Measurements from ENCODE around the gene C1orf50. TPM values are rescaled to one million over a fixed set of nuclear protein-coding genes. Genes with fewer than 3 reads are reported as not detected.

The C1orf50 gene
- total RNA-seq, 1 experiment from 2014 or later = 3.4 TPM

- H3K4me2 ChIP-seq (ENCODE audit: low read length) = no peak overlapping the region
- H3K36me3 ChIP-seq (ENCODE audit: low read depth, low read length) = no peaks in the 10 kb centered on the region
- DNase-seq (peak; percentile 43), ATAC-seq (peak; percentile 64)
- no TSS peak for BruUV-seq (replicated peaks)
- no peak overlapping the region for H3K27ac ChIP-seq (ENCODE audit: low read length)
- no peaks in the 10 kb centered on the region for H3K27me3 ChIP-seq (ENCODE audit: low read length)
- no peak overlapping the region for H2AFZ ChIP-seq (ENCODE audit: low read length)
- H3K9me2 ChIP-seq (replicated peaks; ENCODE audit: low read length) = no peaks in the 10 kb centered on the region
- POLR2A ChIA-PET (ENCODE audit: unreplicated experiment) = no interaction called here
- TF ChIP-seq CTCF (conservative IDR thresholded peaks at IDR 0.05; ENCODE audit: low read depth, low read length) (peak; percentile 35; the same call in 1 of the 2 replicates), EZH2 (IDR thresholded peaks at IDR 0.05; ENCODE audit: low read length, unreplicated experiment) (no peak)
- CTCF ChIA-PET = no interaction called here
- H3K4me3 ChIP-seq (ENCODE audit: low read length) = no peak overlapping the region
- H3K79me2 ChIP-seq (ENCODE audit: low read length) = no peaks in the 10 kb centered on the region
- H3K9ac ChIP-seq (ENCODE audit: low read length) = no peak overlapping the region
- no peaks in the 10 kb centered on the region for H3K4me1 ChIP-seq (ENCODE audit: insufficient read depth, low read length)
- intact Hi-C loops (cut with micrococcal nuclease) = no loop called here
- H3K9me3 ChIP-seq (ENCODE audit: low read length) = no peaks in the 10 kb centered on the region
- no peaks in the 10 kb centered on the region for H4K20me1 ChIP-seq (ENCODE audit: low read length)
- no peaks in the 10 kb centered on the region for H3F3A ChIP-seq (ENCODE audit: low read length, unreplicated experiment)
Observed at GRCh38 chr1:42736152-42736551, 30.9 kb upstream of the C1orf50 start.

- Histone ChIP-seq H3K36me3 (ENCODE audit: low read depth, low read length) (no peaks in the 10 kb centered on the region), H3K4me2 (ENCODE audit: low read length) (no peak overlapping the region), H3K27me3 (ENCODE audit: low read length) (no peaks in the 10 kb centered on the region), H3K79me2 (ENCODE audit: low read length) (no peaks in the 10 kb centered on the region), H3K4me3 (ENCODE audit: low read length) (no peak overlapping the region), H3K27ac (ENCODE audit: low read length) (no peak overlapping the region), H3K4me1 (ENCODE audit: insufficient read depth, low read length) (no peaks in the 10 kb centered on the region), H2AFZ (ENCODE audit: low read length) (no peak overlapping the region), H3K9ac (ENCODE audit: low read length) (no peak overlapping the region), H4K20me1 (ENCODE audit: low read length) (no peaks in the 10 kb centered on the region), H3F3A (ENCODE audit: low read length, unreplicated experiment) (no peaks in the 10 kb centered on the region), H3K9me2 (replicated peaks; ENCODE audit: low read length) (no peaks in the 10 kb centered on the region), H3K9me3 (ENCODE audit: low read length) (no peaks in the 10 kb centered on the region)
- ATAC-seq (no peak), DNase-seq (no peak)
- TF ChIP-seq CTCF (conservative IDR thresholded peaks at IDR 0.05; ENCODE audit: low read depth, low read length) (no peak), EZH2 (IDR thresholded peaks at IDR 0.05; ENCODE audit: low read length, unreplicated experiment) (no peak), EZH2phosphoT487 (IDR thresholded peaks at IDR 0.05; ENCODE audit: borderline replicate concordance, low read length) (no peak)
- intact Hi-C loops (cut with micrococcal nuclease) = no loop called here
- POLR2A ChIA-PET (ENCODE audit: unreplicated experiment) = interaction anchor here (0.7 kb wide), 1 partner anchor 54 kb away, joined by 3 read pairs; the partner anchor contains the start of gene YBX1
- CTCF ChIA-PET = no interaction called here
- no TSS peak for BruUV-seq (replicated peaks)
Observed at GRCh38 chr1:42736571-42737200, 30.4 kb upstream of the C1orf50 start.

GRCh38 chr1:42737257-42737656 lies 29.8 kb upstream of the C1orf50 start:
- no peaks in the 10 kb centered on the region for H3K9me3 ChIP-seq (ENCODE audit: low read length)
- ATAC-seq = peak; percentile 47
- H3K36me3 ChIP-seq (ENCODE audit: low read depth, low read length) = no peaks in the 10 kb centered on the region
- no peaks in the 10 kb centered on the region for H4K20me1 ChIP-seq (ENCODE audit: low read length)
- no peaks in the 10 kb centered on the region for H3K9me2 ChIP-seq (replicated peaks; ENCODE audit: low read length)
- BruUV-seq (replicated peaks) = no TSS peak
- H3K9ac ChIP-seq (ENCODE audit: low read length) = no peak overlapping the region
- ChIA-PET POLR2A (ENCODE audit: unreplicated experiment) (interaction anchor here (0.7 kb wide), 1 partner anchor 55 kb away, joined by 3 read pairs; the partner anchor contains the start of gene YBX1), CTCF (no interaction called here)
- no peak; the same call in 1 of the 2 replicates for TF ChIP-seq CTCF (conservative IDR thresholded peaks at IDR 0.05; ENCODE audit: low read depth, low read length)
- no peak for TF ChIP-seq EZH2 (IDR thresholded peaks at IDR 0.05; ENCODE audit: low read length, unreplicated experiment)
- TF ChIP-seq EZH2phosphoT487 (IDR thresholded peaks at IDR 0.05; ENCODE audit: borderline replicate concordance, low read length) = no peak
- H2AFZ ChIP-seq (ENCODE audit: low read length) = no peak overlapping the region
- no peak overlapping the region for H3K27ac ChIP-seq (ENCODE audit: low read length)
- intact Hi-C loops (cut with micrococcal nuclease) = no loop called here
- H3K79me2 ChIP-seq (ENCODE audit: low read length) = no peaks in the 10 kb centered on the region
- no peaks in the 10 kb centered on the region for H3K27me3 ChIP-seq (ENCODE audit: low read length)
- no peaks in the 10 kb centered on the region for H3K4me1 ChIP-seq (ENCODE audit: insufficient read depth, low read length)
- no peak overlapping the region for H3K4me2 ChIP-seq (ENCODE audit: low read length)
- no peak overlapping the region for H3K4me3 ChIP-seq (ENCODE audit: low read length)
- H3F3A ChIP-seq (ENCODE audit: low read length, unreplicated experiment) = no peaks in the 10 kb centered on the region
- DNase-seq = peak; percentile 52

Data from PC-3 (cell line).